Neural crest cell (in vitro differentiated cells): ENCODE measurements around the gene ANKH. TPM values are rescaled to one million over a fixed set of nuclear protein-coding genes. Genes with fewer than 3 reads are reported as not detected.
A peak's percentile ranks its signal among the peaks of the same experiment; 100 is the strongest.

Source experiments
- DNase-seq: peaks from one replicate; pipeline ENCODE4 v3.0.0; 2021; ENCODE audit warnings: low read depth, mixed read lengths, low spot score
- H3K27ac Mint-ChIP-seq: one replicate; pipeline ENCODE4 v1.8.0; 2021; ENCODE audit warnings: mild to moderate bottlenecking, mixed read lengths; ENCODE audit not compliant: unreplicated experiment
- H3K27me3 Mint-ChIP-seq: 2 replicates; pipeline ENCODE4 v1.8.0; 2021; ENCODE audit warnings: low read depth, mild to moderate bottlenecking, mixed read lengths
- H3K36me3 Mint-ChIP-seq: 2 replicates; pipeline ENCODE4 v1.8.0; 2021; ENCODE audit warnings: low read depth, mild to moderate bottlenecking, mixed read lengths
- H3K4me1 Mint-ChIP-seq: 2 replicates; pipeline ENCODE4 v1.8.0; 2021; ENCODE audit warnings: mixed read lengths
- H3K4me3 Mint-ChIP-seq: one replicate; pipeline ENCODE4 v1.8.0; 2021; ENCODE audit warnings: mild to moderate bottlenecking, mixed read lengths
- H3K9me3 Mint-ChIP-seq: 2 replicates; pipeline ENCODE4 v1.8.0; 2021; ENCODE audit warnings: mixed read lengths
- total RNA-seq: library from RNA; stranded (reverse); gene quantifications from 2 replicates; pipeline ENCODE4 v1.2.1, GENCODE V29; 2021
- TF ChIP-seq, protein P1 (sequence below): fragments of 200-600 bp; sonication (generic); conservative IDR thresholded peaks from 2 replicates; pipeline ENCODE4 v1.5.0; 2021; ENCODE audit warnings: antibody characterized with exemption, mild to moderate bottlenecking

The ANKH gene
- total RNA-seq, 1 donor from 2014 or later = 28.6 TPM

GRCh38 chr5:14665949-14666348 is 205.6 kb downstream of the ANKH start:
- Mint-ChIP-seq H3K27me3 (no peaks in the 10 kb centered on the region), H3K36me3 (peaks cover 3% of the 10 kb centered on the region), H3K4me3 (peak overlapping the region; percentile 96), H3K27ac (no peak overlapping the region), H3K4me1 (peaks cover 47% of the 10 kb centered on the region), H3K9me3 (no peaks in the 10 kb centered on the region)
- no peak for DNase-seq
- TF ChIP-seq, protein P1, sequence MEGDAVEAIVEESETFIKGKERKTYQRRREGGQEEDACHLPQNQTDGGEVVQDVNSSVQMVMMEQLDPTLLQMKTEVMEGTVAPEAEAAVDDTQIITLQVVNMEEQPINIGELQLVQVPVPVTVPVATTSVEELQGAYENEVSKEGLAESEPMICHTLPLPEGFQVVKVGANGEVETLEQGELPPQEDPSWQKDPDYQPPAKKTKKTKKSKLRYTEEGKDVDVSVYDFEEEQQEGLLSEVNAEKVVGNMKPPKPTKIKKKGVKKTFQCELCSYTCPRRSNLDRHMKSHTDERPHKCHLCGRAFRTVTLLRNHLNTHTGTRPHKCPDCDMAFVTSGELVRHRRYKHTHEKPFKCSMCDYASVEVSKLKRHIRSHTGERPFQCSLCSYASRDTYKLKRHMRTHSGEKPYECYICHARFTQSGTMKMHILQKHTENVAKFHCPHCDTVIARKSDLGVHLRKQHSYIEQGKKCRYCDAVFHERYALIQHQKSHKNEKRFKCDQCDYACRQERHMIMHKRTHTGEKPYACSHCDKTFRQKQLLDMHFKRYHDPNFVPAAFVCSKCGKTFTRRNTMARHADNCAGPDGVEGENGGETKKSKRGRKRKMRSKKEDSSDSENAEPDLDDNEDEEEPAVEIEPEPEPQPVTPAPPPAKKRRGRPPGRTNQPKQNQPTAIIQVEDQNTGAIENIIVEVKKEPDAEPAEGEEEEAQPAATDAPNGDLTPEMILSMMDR = peak; percentile 49

GRCh38 chr5:14665101-14665822 is 206.3 kb downstream of the ANKH start:
- Mint-ChIP-seq H3K27ac (no peak overlapping the region), H3K4me3 (peak overlapping the region; percentile 96), H3K4me1 (peaks cover 45% of the 10 kb centered on the region), H3K9me3 (no peaks in the 10 kb centered on the region), H3K27me3 (no peaks in the 10 kb centered on the region), H3K36me3 (peaks cover 3% of the 10 kb centered on the region)
- TF ChIP-seq, protein P1 = no peak
- DNase-seq = peak; percentile 14

GRCh38 chr5:14664270-14665100 is 207.1 kb downstream of the ANKH start, which contains the start of gene OTULIN:
TSS of gene OTULIN (plus strand) at chr5:14664718. CDS start at chr5:14664826, 108 bp downstream.
- Mint-ChIP-seq H3K27ac (peak within 1 kb of the TSS; percentile 94), H3K4me3 (peak within 1 kb of the TSS; percentile 96), H3K4me1 (peaks cover 45% of the 10 kb centered on the region), H3K9me3 (no peaks in the 10 kb centered on the region), H3K36me3 (peaks cover 3% of the 10 kb centered on the region), H3K27me3 (no peaks in the 10 kb centered on the region)
- TF ChIP-seq, protein P1 = no peak
- DNase-seq = peak; percentile 76

- Mint-ChIP-seq H3K27me3 (no peaks in the 10 kb centered on the region), H3K27ac (peak overlapping the region; percentile 94), H3K36me3 (peaks cover 3% of the 10 kb centered on the region), H3K4me1 (peaks cover 45% of the 10 kb centered on the region), H3K4me3 (peak overlapping the region; percentile 90), H3K9me3 (no peaks in the 10 kb centered on the region)
- TF ChIP-seq, protein P1 = no peak
- DNase-seq = no peak
Measured at GRCh38 chr5:14663734-14664269, 207.8 kb downstream of the ANKH start.

DNA sequence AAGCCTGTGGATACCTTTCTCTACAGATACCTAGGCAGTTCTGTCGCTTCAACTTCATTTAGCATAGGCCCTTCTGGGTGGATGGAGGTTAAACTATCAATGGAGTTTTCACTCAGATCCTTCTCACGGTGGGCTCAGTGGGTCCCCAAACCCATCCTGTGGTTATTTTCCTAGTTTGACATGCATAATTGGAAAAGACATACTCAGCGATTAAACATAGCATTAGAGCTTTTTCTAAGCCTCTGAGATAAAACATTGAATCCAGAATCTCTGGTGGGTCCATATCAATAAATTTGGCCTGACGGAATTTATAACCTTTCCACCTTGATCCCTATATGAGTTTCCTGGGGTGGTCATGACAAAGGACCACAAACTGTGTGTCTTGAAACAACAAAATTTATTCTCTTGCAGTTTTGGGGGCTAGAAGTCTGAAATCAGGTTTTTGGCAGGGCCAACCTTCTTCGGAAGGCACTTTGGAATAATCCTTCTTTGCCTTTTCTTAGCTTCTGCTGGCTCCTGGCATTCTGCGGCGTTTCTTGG is 208.8 kb downstream of the ANKH start:
- Mint-ChIP-seq H3K4me3 (peak overlapping the region; percentile 90), H3K27me3 (no peaks in the 10 kb centered on the region), H3K9me3 (no peaks in the 10 kb centered on the region), H3K4me1 (peaks cover 38% of the 10 kb centered on the region), H3K36me3 (no peaks in the 10 kb centered on the region), H3K27ac (no peak overlapping the region)
- TF ChIP-seq, protein P1 = no peak
- no peak for DNase-seq
